AG10803 (cell line): ENCODE measurements around the gene HDAC9.

Experiments used
- DNase-seq: peaks from one replicate; pipeline ENCODE4 v3.0.0; 2010; ENCODE audit warnings: low read depth
- H3K4me3 ChIP-seq: 2 replicates; pipeline ENCODE4 v1.5.1; 2011; ENCODE audit warnings: mild to moderate bottlenecking, low read length, control low read depth
- CTCF ChIP-seq: conservative IDR thresholded peaks from 2 replicates; pipeline ENCODE4 v1.5.1; 2011; ENCODE audit warnings: mild to moderate bottlenecking, low read length, control low read depth, inconsistent platforms

Gene HDAC9

GRCh38 chr7:18655912-18656311, 160.4 kb downstream of the HDAC9 start:
- H3K4me3 ChIP-seq, result no peak overlapping the region
- no peak for TF ChIP-seq CTCF
- peak; percentile 16 for DNase-seq

- TF ChIP-seq CTCF, result no peak
- no peak for DNase-seq
- no peak overlapping the region for H3K4me3 ChIP-seq
Measured at GRCh38 chr7:18656362-18656761, 160.8 kb downstream of the HDAC9 start.

DNA sequence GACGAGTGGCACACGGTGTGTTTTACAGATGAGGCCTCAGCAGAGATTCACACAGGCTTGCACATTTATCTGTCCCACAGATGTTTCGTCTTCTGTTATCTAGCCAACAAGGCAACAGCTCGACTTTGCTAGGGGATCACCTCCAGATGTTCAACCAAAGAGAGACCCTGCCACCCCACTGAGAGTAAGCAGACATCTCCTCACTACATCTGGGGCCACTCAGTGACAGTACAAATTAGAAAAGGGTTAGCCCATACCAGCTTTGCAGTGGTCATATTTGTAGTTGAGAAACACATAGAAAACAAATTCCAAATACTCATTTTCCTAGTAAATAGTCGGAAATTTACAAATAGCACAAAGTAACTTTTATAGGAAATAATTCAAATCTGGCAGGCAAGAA, 164.2 kb downstream of the HDAC9 start:
- peak; percentile 42 for DNase-seq
- TF ChIP-seq CTCF, result no peak
- no peak overlapping the region for H3K4me3 ChIP-seq

- no peak for TF ChIP-seq CTCF
- no peak overlapping the region for H3K4me3 ChIP-seq
- no peak for DNase-seq
Measured at GRCh38 chr7:18663321-18663720, 167.8 kb downstream of the HDAC9 start.

- H3K4me3 ChIP-seq, result no peak overlapping the region
- peak; percentile 97 for TF ChIP-seq CTCF
- DNase-seq, result peak; percentile 74
Measured at GRCh38 chr7:18666107-18666728, 170.7 kb downstream of the HDAC9 start.

GRCh38 chr7:18667466-18667865, 171.9 kb downstream of the HDAC9 start:
- peak; percentile 70 for DNase-seq
- TF ChIP-seq CTCF, result no peak
- no peak overlapping the region for H3K4me3 ChIP-seq

GRCh38 chr7:18671176-18671575, 175.6 kb downstream of the HDAC9 start:
- no peak for TF ChIP-seq CTCF
- no peak for DNase-seq
- H3K4me3 ChIP-seq, result no peak overlapping the region
